Measurements from ENCODE around the gene CLEC20A. TPM values are rescaled to one million over a fixed set of nuclear protein-coding genes. Genes with fewer than 3 reads are reported as not detected.
"Not testable (repeated sequence)": the region's sequence is repeated elsewhere in the genome, so short reads cannot be mapped to it uniquely, and the experiment has no call there.

Gene CLEC20A
- total and polyA plus RNA-seq, 4 experiments from 2014 or later = not detected

GRCh38 chr1:178506177-178506576 lies 9.4 kb upstream of the CLEC20A start:
- ChIA-PET CTCF (ENCODE audit: partially characterized antibody) (no interaction called here), POLR2A (ENCODE audit: partially characterized antibody) (no interaction called here)
- Mint-ChIP-seq H3K9me3 (no peaks in the 10 kb centered on the region), H3K4me1 (no peaks in the 10 kb centered on the region), H3K36me3 (no peaks in the 10 kb centered on the region), H3K27ac (peak overlapping the region in 1 of 7 donors; percentile 25), H3K27me3 (peaks cover 0 to 5% of the 10 kb centered on the region in 2 donors), H3K4me3 (no peak overlapping the region)
- H3K27me3 ChIP-seq (ENCODE audit: insufficient read depth, low read length) = no peaks in the 10 kb centered on the region
- no peak for DNase-seq
- intact Hi-C loops (cut with micrococcal nuclease) = no loop called here
- H3K4me3 ChIP-seq (ENCODE audit: low read length in 2 of 2) = no peak overlapping the region
- H3K27ac ChIP-seq (ENCODE audit: low read depth, low read length) = no peak overlapping the region
- no peaks in the 10 kb centered on the region for H3K36me3 ChIP-seq (ENCODE audit: insufficient read depth, low read length)
- no peaks in the 10 kb centered on the region for H3K9me3 ChIP-seq (ENCODE audit: control insufficient read depth in 1 of 2, low read length in 2 of 2)
- H3K4me1 ChIP-seq (ENCODE audit: insufficient read depth, low read length) = no peaks in the 10 kb centered on the region

- no peaks in the 10 kb centered on the region for H3K36me3 ChIP-seq (ENCODE audit: insufficient read depth, low read length)
- no peaks in the 10 kb centered on the region for H3K9me3 Mint-ChIP-seq
- H3K27me3 ChIP-seq (ENCODE audit: insufficient read depth, low read length) = no peaks in the 10 kb centered on the region
- H3K4me3 Mint-ChIP-seq = no peak overlapping the region
- H3K27ac Mint-ChIP-seq = no peak overlapping the region
- H3K36me3 Mint-ChIP-seq = no peaks in the 10 kb centered on the region
- DNase-seq = no peak
- POLR2A ChIA-PET (ENCODE audit: partially characterized antibody) = no interaction called here
- CTCF ChIA-PET (ENCODE audit: partially characterized antibody) = interaction anchor here (1.2 kb wide), 1 partner anchor 23 kb away, joined by 3 read pairs; no protein-coding TSS in a partner anchor
- H3K27me3 Mint-ChIP-seq = peaks cover 0 to 5% of the 10 kb centered on the region in 2 donors
- H3K4me3 ChIP-seq (ENCODE audit: low read length in 2 of 2) = no peak overlapping the region
- H3K4me1 Mint-ChIP-seq = no peaks in the 10 kb centered on the region
- intact Hi-C loops (cut with micrococcal nuclease) = no loop called here
- no peaks in the 10 kb centered on the region for H3K9me3 ChIP-seq (ENCODE audit: control insufficient read depth in 1 of 2, low read length in 2 of 2)
- H3K27ac ChIP-seq (ENCODE audit: low read depth, low read length) = no peak overlapping the region
- H3K4me1 ChIP-seq (ENCODE audit: insufficient read depth, low read length) = no peaks in the 10 kb centered on the region
These were observed 7.5 kb upstream of the CLEC20A start for GRCh38 chr1:178504286-178504685.

GRCh38 chr1:178503849-178504248 lies 7.1 kb upstream of the CLEC20A start:
- Histone ChIP-seq H3K9me3 (ENCODE audit: control insufficient read depth in 1 of 2, low read length in 2 of 2) (no peaks in the 10 kb centered on the region), H3K27me3 (ENCODE audit: insufficient read depth, low read length) (no peaks in the 10 kb centered on the region), H3K36me3 (ENCODE audit: insufficient read depth, low read length) (no peaks in the 10 kb centered on the region), H3K27ac (ENCODE audit: low read depth, low read length) (no peak overlapping the region), H3K4me3 (ENCODE audit: low read length in 2 of 2) (no peak overlapping the region), H3K4me1 (ENCODE audit: insufficient read depth, low read length) (no peaks in the 10 kb centered on the region)
- CTCF ChIA-PET (ENCODE audit: partially characterized antibody) = interaction anchor here (1.2 kb wide), 1 partner anchor 23 kb away, joined by 3 read pairs; no protein-coding TSS in a partner anchor
- Mint-ChIP-seq H3K9me3 (no peaks in the 10 kb centered on the region), H3K4me3 (no peak overlapping the region), H3K27ac (no peak overlapping the region), H3K4me1 (no peaks in the 10 kb centered on the region), H3K36me3 (no peaks in the 10 kb centered on the region), H3K27me3 (peaks cover 0 to 5% of the 10 kb centered on the region in 2 donors)
- intact Hi-C loops (cut with micrococcal nuclease) = no loop called here
- POLR2A ChIA-PET (ENCODE audit: partially characterized antibody) = no interaction called here
- no peak for DNase-seq

- DNase-seq; H3K4me3 Mint-ChIP-seq; H3K4me3 ChIP-seq (ENCODE audit: low read length in 2 of 2); H3K27me3 Mint-ChIP-seq; POLR2A ChIA-PET (ENCODE audit: partially characterized antibody); intact Hi-C loops (cut with micrococcal nuclease); H3K36me3 Mint-ChIP-seq; H3K4me1 Mint-ChIP-seq; H3K27me3 ChIP-seq (ENCODE audit: insufficient read depth, low read length); H3K27ac ChIP-seq (ENCODE audit: low read depth, low read length); H3K36me3 ChIP-seq (ENCODE audit: insufficient read depth, low read length); H3K9me3 ChIP-seq (ENCODE audit: control insufficient read depth in 1 of 2, low read length in 2 of 2); H3K27ac Mint-ChIP-seq; H3K4me1 ChIP-seq (ENCODE audit: insufficient read depth, low read length); H3K9me3 Mint-ChIP-seq: not testable (repeated sequence)
- CTCF ChIA-PET (ENCODE audit: partially characterized antibody) = interaction anchor here (1.2 kb wide), 1 partner anchor 23 kb away, joined by 3 read pairs; no protein-coding TSS in a partner anchor
These were observed 6.6 kb upstream of the CLEC20A start for GRCh38 chr1:178503316-178503715.

DNA sequence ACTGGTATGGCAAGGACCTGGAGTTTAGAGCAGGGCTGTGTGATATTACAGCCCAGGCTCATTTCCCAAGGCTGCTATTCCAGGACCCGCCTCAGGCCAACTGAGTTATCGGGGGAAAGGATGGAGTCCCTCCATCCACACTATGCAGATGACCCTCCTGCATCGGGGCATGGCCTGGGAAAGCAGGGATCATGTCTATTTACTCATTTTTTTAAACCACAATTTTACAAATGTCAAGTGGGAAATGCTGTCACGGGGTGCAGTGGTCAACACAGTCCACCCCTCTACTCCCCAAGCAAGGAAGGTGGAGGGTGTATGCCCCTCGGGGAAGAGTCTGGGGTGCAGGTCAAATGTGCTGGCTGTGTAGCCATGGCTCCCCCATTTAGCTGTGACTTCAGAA lies 6.1 kb upstream of the CLEC20A start:
- no peaks in the 10 kb centered on the region for H3K36me3 ChIP-seq (ENCODE audit: insufficient read depth, low read length)
- ChIA-PET POLR2A (ENCODE audit: partially characterized antibody) (no interaction called here), CTCF (ENCODE audit: partially characterized antibody) (interaction anchor here (1.9 kb wide), 1 partner anchor 25 kb away, joined by 4 read pairs; no protein-coding TSS in a partner anchor)
- no peaks in the 10 kb centered on the region for H3K36me3 Mint-ChIP-seq
- H3K27me3 ChIP-seq (ENCODE audit: insufficient read depth, low read length) = no peaks in the 10 kb centered on the region
- H3K4me1 Mint-ChIP-seq = no peaks in the 10 kb centered on the region
- H3K27me3 Mint-ChIP-seq = peaks cover 0 to 5% of the 10 kb centered on the region in 2 donors
- no peaks in the 10 kb centered on the region for H3K9me3 ChIP-seq (ENCODE audit: control insufficient read depth in 1 of 2, low read length in 2 of 2)
- H3K4me1 ChIP-seq (ENCODE audit: insufficient read depth, low read length) = no peaks in the 10 kb centered on the region
- intact Hi-C loops (cut with micrococcal nuclease) = no loop called here
- H3K4me3 Mint-ChIP-seq = no peak overlapping the region
- no peak for DNase-seq
- H3K4me3 ChIP-seq (ENCODE audit: low read length in 2 of 2) = no peak overlapping the region
- no peak overlapping the region for H3K27ac ChIP-seq (ENCODE audit: low read depth, low read length)
- no peak overlapping the region for H3K27ac Mint-ChIP-seq
- H3K9me3 Mint-ChIP-seq = no peaks in the 10 kb centered on the region

- Histone ChIP-seq H3K4me1 (ENCODE audit: insufficient read depth, low read length) (no peaks in the 10 kb centered on the region), H3K36me3 (ENCODE audit: insufficient read depth, low read length) (no peaks in the 10 kb centered on the region), H3K9me3 (ENCODE audit: control insufficient read depth in 1 of 2, low read length in 2 of 2) (no peaks in the 10 kb centered on the region), H3K27me3 (ENCODE audit: insufficient read depth, low read length) (no peaks in the 10 kb centered on the region), H3K27ac (ENCODE audit: low read depth, low read length) (no peak overlapping the region), H3K4me3 (ENCODE audit: low read length in 2 of 2) (no peak overlapping the region)
- Mint-ChIP-seq H3K27me3 (peaks cover 0 to 5% of the 10 kb centered on the region in 2 donors), H3K36me3 (no peaks in the 10 kb centered on the region), H3K9me3 (no peaks in the 10 kb centered on the region), H3K4me3 (no peak overlapping the region), H3K4me1 (no peaks in the 10 kb centered on the region), H3K27ac (no peak overlapping the region)
- DNase-seq = no peak
- intact Hi-C loops (cut with micrococcal nuclease) = no loop called here
- ChIA-PET CTCF (ENCODE audit: partially characterized antibody) (interaction anchor here (0.7 to 1.9 kb wide), 5 partner anchors 13 to 41 kb away, joined by 3 to 4 read pairs (median 4); no protein-coding TSS in a partner anchor), POLR2A (ENCODE audit: partially characterized antibody) (no interaction called here)
These were observed 5.6 kb upstream of the CLEC20A start for GRCh38 chr1:178502330-178502714.

DNA sequence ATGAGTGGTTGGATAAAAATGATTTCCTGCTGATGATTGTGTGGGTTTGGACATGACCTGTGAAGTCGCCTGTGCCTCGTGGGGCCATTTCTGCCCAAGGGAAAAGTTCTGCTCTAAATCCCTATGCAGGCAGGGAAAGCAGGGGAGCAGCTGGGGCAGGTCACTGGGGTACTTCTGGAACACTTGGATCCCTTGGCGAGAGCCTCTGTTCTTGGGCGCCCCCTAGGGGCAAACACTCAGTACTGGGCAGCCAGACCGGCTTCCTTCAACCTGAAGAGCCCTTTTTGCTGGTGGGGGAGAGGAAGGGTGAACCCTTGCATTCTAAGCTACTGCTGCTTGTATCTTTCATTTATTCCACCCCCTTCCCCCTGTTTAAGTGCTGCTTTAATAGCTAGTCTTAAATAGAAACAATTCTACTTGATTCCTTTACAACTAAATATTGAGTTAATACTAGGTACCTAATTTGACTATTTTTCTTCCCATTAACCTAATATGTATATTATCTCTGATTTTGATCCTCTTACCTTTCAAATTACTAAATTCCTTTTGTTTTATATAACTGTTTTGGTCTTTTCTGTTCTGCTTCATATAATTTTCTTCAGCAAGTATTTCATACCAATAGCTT lies 5.1 kb upstream of the CLEC20A start:
- Histone ChIP-seq H3K9me3 (ENCODE audit: control insufficient read depth in 1 of 2, low read length in 2 of 2) (no peaks in the 10 kb centered on the region), H3K27me3 (ENCODE audit: insufficient read depth, low read length) (no peaks in the 10 kb centered on the region), H3K36me3 (ENCODE audit: insufficient read depth, low read length) (no peaks in the 10 kb centered on the region), H3K27ac (ENCODE audit: low read depth, low read length) (no peak overlapping the region), H3K4me1 (ENCODE audit: insufficient read depth, low read length) (no peaks in the 10 kb centered on the region), H3K4me3 (ENCODE audit: low read length in 2 of 2) (no peak overlapping the region)
- no peak overlapping the region for H3K27ac Mint-ChIP-seq
- ChIA-PET POLR2A (ENCODE audit: partially characterized antibody) (no interaction called here), CTCF (ENCODE audit: partially characterized antibody) (interaction anchor here (0.7 to 1.9 kb wide), 6 partner anchors 14 to 41 kb away, joined by 3 to 4 read pairs (median 4); no protein-coding TSS in a partner anchor)
- H3K4me3 Mint-ChIP-seq = no peak overlapping the region
- H3K36me3 Mint-ChIP-seq = no peaks in the 10 kb centered on the region
- H3K4me1 Mint-ChIP-seq = no peaks in the 10 kb centered on the region
- peaks cover 0 to 5% of the 10 kb centered on the region in 2 donors for H3K27me3 Mint-ChIP-seq
- intact Hi-C loops (cut with micrococcal nuclease) = loop anchor here (2.0 kb wide), 1 partner anchor 191 kb away; no protein-coding TSS in a partner anchor
- H3K9me3 Mint-ChIP-seq = no peaks in the 10 kb centered on the region
- DNase-seq = peak in 3 of 5 donors; percentile 3 to 13 (median 9)

Measured in CD4-positive, alpha-beta memory T cell (primary cell).